Measurements from ENCODE around the gene MEF2D.

GRCh38 chr1:156527584-156527983 lies 27.0 kb upstream of the MEF2D start:
- TF ChIP-seq POLR2A (IDR thresholded peaks at IDR 0.05) (no peak), CTCF (IDR thresholded peaks at IDR 0.05) (no peak), POLR2AphosphoS5 (IDR thresholded peaks at IDR 0.05) (no peak)

Data from suprapubic skin (tissue), 4 donors.